ENCODE measurements around the gene IL17RE. TPM values are rescaled to one million over a fixed set of nuclear protein-coding genes. Genes with fewer than 3 reads are reported as not detected.

The IL17RE gene
- total and polyA plus RNA-seq, 2 of the 13 experiments (the other 11 are each of a cell fraction or from before 2014, with no cell fraction given): 14.5 to 24.1 TPM

DNA sequence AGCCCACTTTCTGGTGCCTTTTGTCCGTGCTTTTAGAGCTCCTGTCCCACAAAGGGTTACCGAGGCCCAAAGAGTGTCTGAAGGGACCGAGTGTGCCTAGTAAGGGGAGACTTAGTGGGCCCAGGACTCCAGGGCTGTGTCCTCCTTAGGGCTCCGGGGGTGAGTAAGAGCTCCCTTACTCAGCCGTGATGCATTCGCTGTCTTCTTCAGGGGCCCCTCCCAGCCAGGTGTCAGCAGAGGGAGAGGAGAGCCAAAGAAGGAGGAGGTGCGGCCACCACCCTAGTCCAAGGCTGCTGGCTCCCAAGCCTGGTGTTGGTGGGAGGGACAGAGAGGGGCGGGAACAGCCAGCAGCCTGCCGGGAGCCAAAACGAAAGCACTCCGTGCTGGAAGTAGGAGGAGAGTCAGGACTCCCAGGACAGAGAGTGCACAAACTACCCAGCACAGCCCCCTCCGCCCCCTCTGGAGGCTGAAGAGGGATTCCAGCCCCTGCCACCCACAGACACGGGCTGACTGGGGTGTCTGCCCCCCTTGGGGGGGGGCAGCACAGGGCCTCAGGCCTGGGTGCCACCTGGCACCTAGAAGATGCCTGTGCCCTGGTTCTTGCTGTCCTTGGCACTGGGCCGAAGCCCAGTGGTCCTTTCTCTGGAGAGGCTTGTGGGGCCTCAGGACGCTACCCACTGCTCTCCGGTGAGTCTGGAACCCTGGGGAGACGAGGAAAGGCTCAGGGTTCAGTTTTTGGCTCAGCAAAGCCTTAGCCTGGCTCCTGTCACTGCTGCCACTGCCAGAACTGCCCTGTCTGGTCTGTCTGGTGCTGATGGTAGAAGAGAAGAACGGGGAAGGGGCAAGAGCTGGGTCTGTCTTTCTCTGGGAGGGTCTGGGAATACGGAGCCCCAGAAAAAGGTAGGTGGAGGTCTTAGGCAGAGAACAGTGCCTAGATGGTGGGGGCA lies 14.4 kb downstream of the IL17RE start, which contains the start of gene IL17RC (continued):
- TF ChIP-seq AGO1 (IDR thresholded peaks at IDR 0.05; ENCODE audit: low read depth, low read length, poor library complexity, severe bottlenecking) (peak; percentile 88), LBX2 (CRISPR knock-in tag; IDR thresholded peaks at IDR 0.05; ENCODE audit: borderline replicate concordance) (no peak), DRAP1 (CRISPR knock-in tag; IDR thresholded peaks at IDR 0.05) (peak; percentile 75; the same call in 1 of the 2 replicates), MAFG (CRISPR knock-in tag; IDR thresholded peaks at IDR 0.05) (no peak), ZNF646 (CRISPR knock-in tag; IDR thresholded peaks at IDR 0.05) (no peak), RBAK (CRISPR knock-in tag; IDR thresholded peaks at IDR 0.05) (no peak), ZNF446 (CRISPR knock-in tag; IDR thresholded peaks at IDR 0.05) (no peak), IKZF4 (CRISPR knock-in tag; IDR thresholded peaks at IDR 0.05; ENCODE audit: borderline replicate concordance, low read depth, not compliant biosample characterization) (no peak), U2AF1 (optimal IDR thresholded peaks at IDR 0.05; ENCODE audit: low read depth, low read length) (no peak), HOXD1 (CRISPR knock-in tag; IDR thresholded peaks at IDR 0.05) (no peak), ISX (CRISPR knock-in tag; conservative IDR thresholded peaks at IDR 0.05) (no peak), SAFB2 (CRISPR knock-in tag; IDR thresholded peaks at IDR 0.05; ENCODE audit: borderline replicate concordance, low read depth) (no peak), PLRG1 (conservative IDR thresholded peaks at IDR 0.05) (no peak)
- TF ChIP-seq, protein P1, sequence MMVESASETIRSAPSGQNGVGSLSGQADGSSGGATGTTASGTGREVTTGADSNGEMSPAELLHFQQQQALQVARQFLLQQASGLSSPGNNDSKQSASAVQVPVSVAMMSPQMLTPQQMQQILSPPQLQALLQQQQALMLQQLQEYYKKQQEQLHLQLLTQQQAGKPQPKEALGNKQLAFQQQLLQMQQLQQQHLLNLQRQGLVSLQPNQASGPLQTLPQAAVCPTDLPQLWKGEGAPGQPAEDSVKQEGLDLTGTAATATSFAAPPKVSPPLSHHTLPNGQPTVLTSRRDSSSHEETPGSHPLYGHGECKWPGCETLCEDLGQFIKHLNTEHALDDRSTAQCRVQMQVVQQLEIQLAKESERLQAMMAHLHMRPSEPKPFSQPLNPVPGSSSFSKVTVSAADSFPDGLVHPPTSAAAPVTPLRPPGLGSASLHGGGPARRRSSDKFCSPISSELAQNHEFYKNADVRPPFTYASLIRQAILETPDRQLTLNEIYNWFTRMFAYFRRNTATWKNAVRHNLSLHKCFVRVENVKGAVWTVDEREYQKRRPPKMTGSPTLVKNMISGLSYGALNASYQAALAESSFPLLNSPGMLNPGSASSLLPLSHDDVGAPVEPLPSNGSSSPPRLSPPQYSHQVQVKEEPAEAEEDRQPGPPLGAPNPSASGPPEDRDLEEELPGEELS (CRISPR knock-in tag; IDR thresholded peaks at IDR 0.05): peak; percentile 21; the same call in 1 of the 2 replicates
- TF ChIP-seq, protein P2, sequence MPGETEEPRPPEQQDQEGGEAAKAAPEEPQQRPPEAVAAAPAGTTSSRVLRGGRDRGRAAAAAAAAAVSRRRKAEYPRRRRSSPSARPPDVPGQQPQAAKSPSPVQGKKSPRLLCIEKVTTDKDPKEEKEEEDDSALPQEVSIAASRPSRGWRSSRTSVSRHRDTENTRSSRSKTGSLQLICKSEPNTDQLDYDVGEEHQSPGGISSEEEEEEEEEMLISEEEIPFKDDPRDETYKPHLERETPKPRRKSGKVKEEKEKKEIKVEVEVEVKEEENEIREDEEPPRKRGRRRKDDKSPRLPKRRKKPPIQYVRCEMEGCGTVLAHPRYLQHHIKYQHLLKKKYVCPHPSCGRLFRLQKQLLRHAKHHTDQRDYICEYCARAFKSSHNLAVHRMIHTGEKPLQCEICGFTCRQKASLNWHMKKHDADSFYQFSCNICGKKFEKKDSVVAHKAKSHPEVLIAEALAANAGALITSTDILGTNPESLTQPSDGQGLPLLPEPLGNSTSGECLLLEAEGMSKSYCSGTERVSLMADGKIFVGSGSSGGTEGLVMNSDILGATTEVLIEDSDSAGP (CRISPR knock-in tag; IDR thresholded peaks at IDR 0.05; ENCODE audit: borderline replicate concordance): peak; percentile 68; the same call in 1 of the 2 replicates
- TF ChIP-seq, protein P3, sequence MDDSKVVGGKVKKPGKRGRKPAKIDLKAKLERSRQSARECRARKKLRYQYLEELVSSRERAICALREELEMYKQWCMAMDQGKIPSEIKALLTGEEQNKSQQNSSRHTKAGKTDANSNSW (CRISPR knock-in tag; IDR thresholded peaks at IDR 0.05; ENCODE audit: borderline replicate concordance): no peak

All from HepG2 (cell line).